CD4-positive, alpha-beta memory T cell (primary cell): ENCODE results near the gene MACO1. TPM values are rescaled to one million over a fixed set of nuclear protein-coding genes. Genes with fewer than 3 reads are reported as not detected.
"Not testable (repeated sequence)": the region's sequence is repeated elsewhere in the genome, so short reads cannot be mapped to it uniquely, and the experiment has no call there.

Experiments
- CTCF ChIA-PET: fragments of 350-600 bp; sonication (Branson Sonifier 250); formaldehyde crosslinking; loops from one replicate; lab custom pipeline; 2021; ENCODE audit warnings: inconsistent platforms; ENCODE audit not compliant: partially characterized antibody; lab: Charles Lee
- POLR2A ChIA-PET: fragments of 350-600 bp; sonication (Branson Sonifier 250); formaldehyde crosslinking; loops from one replicate; lab custom pipeline; 2021; ENCODE audit not compliant: partially characterized antibody; lab: Charles Lee
- DNase-seq, 5 donors: peaks; one replicate each; pipeline versions ENCODE4 v3.0.0 to v3.0.0-alpha.2; 2020 to 2022; ENCODE audit warnings: mixed read lengths in 1 of 5
- H3K27ac ChIP-seq: one replicate; pipeline ENCODE4 v1.7.0; 2013; ENCODE audit warnings: low read depth, low read length
- H3K27me3 ChIP-seq: 2 replicates; pipeline ENCODE4 v1.7.0; 2013; ENCODE audit warnings: mild to moderate bottlenecking, low read length, moderate library complexity; ENCODE audit not compliant: insufficient read depth
- H3K36me3 ChIP-seq: 2 replicates; pipeline ENCODE4 v1.7.0; 2013; ENCODE audit warnings: mild to moderate bottlenecking, low read length, moderate library complexity; ENCODE audit not compliant: insufficient read depth
- H3K4me1 ChIP-seq: 2 replicates; pipeline ENCODE4 v1.7.0; 2013; ENCODE audit warnings: mild to moderate bottlenecking, low read length, moderate library complexity; ENCODE audit not compliant: insufficient read depth
- H3K4me3 ChIP-seq, 2 donors: one replicate each; pipeline ENCODE4 v1.7.0; 2013; ENCODE audit warnings: low read length in 2 of 2, mild to moderate bottlenecking in 1 of 2
- H3K9me3 ChIP-seq, 2 donors: one replicate each; pipeline ENCODE4 v1.7.0; 2013; ENCODE audit warnings: low read length in 2 of 2, control low read depth in 1 of 2; ENCODE audit not compliant: control insufficient read depth in 1 of 2
- H3K27ac Mint-ChIP-seq, 7 donors: one replicate each; pipeline ENCODE4 v1.8.0; 2020 to 2021; ENCODE audit warnings: mixed read lengths in 7 of 7, mild to moderate bottlenecking in 6 of 7, inconsistent platforms in 3 of 7, moderate library complexity in 3 of 7
- H3K27me3 Mint-ChIP-seq, 2 donors: one replicate each; pipeline ENCODE4 v1.8.0; 2020 to 2021; ENCODE audit warnings: mixed read lengths in 2 of 2
- H3K36me3 Mint-ChIP-seq, 2 donors: one replicate each; pipeline ENCODE4 v1.8.0; 2020 to 2021; ENCODE audit warnings: mixed read lengths in 2 of 2, inconsistent platforms in 1 of 2, mild to moderate bottlenecking in 1 of 2
- H3K4me1 Mint-ChIP-seq, 4 donors: one replicate each; pipeline ENCODE4 v1.8.0; 2020 to 2021; ENCODE audit warnings: mixed read lengths in 4 of 4, mild to moderate bottlenecking in 1 of 4
- H3K4me3 Mint-ChIP-seq, 8 donors: one replicate each; pipeline ENCODE4 v1.8.0; 2020 to 2021; ENCODE audit warnings: mixed read lengths in 8 of 8, mild to moderate bottlenecking in 7 of 8, moderate library complexity in 6 of 8, inconsistent platforms in 3 of 8
- H3K9me3 Mint-ChIP-seq, 8 donors: one replicate each; pipeline ENCODE4 v1.8.0; 2020 to 2021; ENCODE audit warnings: mixed read lengths in 8 of 8, mild to moderate bottlenecking in 5 of 8, inconsistent platforms in 3 of 8, moderate library complexity in 1 of 8
- intact Hi-C: fragments of 100-400 bp; cut with micrococcal nuclease; formaldehyde crosslinking; loops from one replicate; pipeline ENCODE4 v1.15.1; 2023
- polyA plus RNA-seq, 2 donors: library from polyadenylated mRNA; unstranded; fragments of 300-500 nt; fragmentation: Illumina TruSeq; gene quantifications; one replicate each; pipeline ENCODE4 v1.2.3, GENCODE V29; 2021
- total RNA-seq, 2 experiments: library from RNA; stranded (reverse); gene quantifications; one replicate each; pipeline ENCODE4 v1.2.3, GENCODE V29; 2021

MACO1 gene
- total and polyA plus RNA-seq, 4 experiments from 2014 or later = 3.1 to 20.6 (median 14.5) TPM

DNA sequence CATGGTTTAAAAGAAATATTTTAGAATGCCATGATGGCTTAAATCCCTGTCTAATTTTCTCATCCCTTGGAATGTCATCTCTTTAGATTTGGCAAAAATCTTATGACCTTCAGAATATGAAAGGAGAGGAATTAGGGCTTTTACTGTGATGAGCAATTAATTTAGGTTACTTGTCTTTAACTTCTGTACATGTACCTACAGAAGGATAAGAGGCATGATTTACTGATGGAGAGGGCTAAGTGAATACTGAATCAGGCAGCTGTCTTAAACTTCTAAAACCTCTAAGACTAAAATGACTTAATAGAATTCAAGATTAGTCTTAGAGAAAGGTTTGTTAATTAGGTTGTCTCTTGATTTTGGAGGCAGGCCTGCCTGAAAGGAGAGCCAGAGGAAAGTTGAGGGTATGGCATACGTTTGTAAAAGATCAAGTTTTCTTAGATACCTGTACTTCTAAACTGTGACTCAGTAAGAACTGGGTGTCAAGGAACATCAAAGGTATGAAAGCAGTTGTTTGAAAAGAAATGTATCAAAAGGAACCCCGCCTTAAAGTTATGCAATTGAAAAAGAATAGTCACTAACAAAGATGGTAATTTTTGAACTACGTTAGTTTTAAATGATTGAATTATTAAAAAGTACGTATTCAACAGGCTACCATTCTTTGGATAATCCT, 12.5 kb downstream of the MACO1 start:
- intact Hi-C loops = no loop called here
- Histone ChIP-seq H3K4me3 (no peak overlapping the region), H3K36me3 (no peaks in the 10 kb centered on the region), H3K4me1 (peaks cover 16% of the 10 kb centered on the region), H3K27ac (no peak overlapping the region), H3K9me3 (no peaks in the 10 kb centered on the region), H3K27me3 (no peaks in the 10 kb centered on the region)
- DNase-seq = no peak
- Mint-ChIP-seq H3K27me3 (no peaks in the 10 kb centered on the region), H3K27ac (peak overlapping the region in 1 of 7 donors; percentile 33), H3K36me3 (peaks cover 0 to 16% of the 10 kb centered on the region in 2 donors), H3K4me3 (no peak overlapping the region), H3K4me1 (peaks cover 24 to 52% (median 34%) of the 10 kb centered on the region in 4 donors), H3K9me3 (no peaks in the 10 kb centered on the region)
- POLR2A ChIA-PET = interaction anchor here (1.2 to 2.9 kb wide), 2 partner anchors 12 kb away, joined by 5 to 19 read pairs; partner anchors contain the start of gene MACO1
- CTCF ChIA-PET = no interaction called here

- DNase-seq, H3K9me3 ChIP-seq, H3K4me3 ChIP-seq, CTCF ChIA-PET, intact Hi-C loops, H3K4me3 Mint-ChIP-seq, H3K27ac Mint-ChIP-seq, H3K36me3 ChIP-seq, H3K27me3 Mint-ChIP-seq, H3K27ac ChIP-seq, H3K27me3 ChIP-seq, H3K9me3 Mint-ChIP-seq: not testable (repeated sequence)
- Mint-ChIP-seq H3K4me1 (peaks cover 24 to 52% (median 33%) of the 10 kb centered on the region in 4 donors), H3K36me3 (peaks cover 0 to 17% of the 10 kb centered on the region in 2 donors)
- POLR2A ChIA-PET = interaction anchor here (1.2 kb wide), 1 partner anchor 14 kb away, joined by 5 read pairs; the partner anchor contains the start of gene MACO1
- peaks cover 16% of the 10 kb centered on the region for H3K4me1 ChIP-seq
Measured at GRCh38 chr1:25444604-25445003, 13.9 kb downstream of the MACO1 start.

DNA sequence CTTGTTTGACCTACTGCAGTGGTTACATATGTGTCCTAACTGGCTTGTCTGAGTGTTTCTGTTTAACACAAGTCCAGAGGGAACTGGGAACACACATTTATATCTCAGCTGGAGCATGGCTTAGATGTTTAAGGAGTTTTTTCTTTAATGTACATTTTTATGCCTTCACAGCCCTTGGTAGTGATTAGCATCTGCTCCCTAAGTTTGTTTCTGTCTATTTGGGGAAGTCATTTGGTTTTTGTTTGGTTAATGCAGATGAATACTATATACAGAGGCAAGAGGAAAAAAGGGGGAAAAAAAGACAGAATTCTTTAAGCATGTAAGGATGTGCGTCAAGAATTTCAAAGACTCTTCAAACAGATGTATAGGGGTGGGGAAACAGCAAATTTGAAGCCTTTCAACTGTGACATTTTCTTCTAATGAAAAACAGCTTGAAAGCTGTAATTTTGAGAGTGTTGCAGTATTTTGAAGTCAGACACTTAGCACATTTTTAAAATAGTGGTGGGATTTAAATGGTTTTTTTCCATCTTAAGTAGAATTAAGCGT, 15.4 kb downstream of the MACO1 start:
- Histone ChIP-seq H3K9me3 (no peaks in the 10 kb centered on the region), H3K27ac (no peak overlapping the region), H3K27me3 (no peaks in the 10 kb centered on the region), H3K4me3 (no peak overlapping the region), H3K4me1 (peaks cover 16% of the 10 kb centered on the region), H3K36me3 (peaks cover 9% of the 10 kb centered on the region)
- ChIA-PET POLR2A (no interaction called here), CTCF (no interaction called here)
- Mint-ChIP-seq H3K9me3 (no peaks in the 10 kb centered on the region), H3K27me3 (no peaks in the 10 kb centered on the region), H3K27ac (peak overlapping the region in 1 of 7 donors; percentile 47), H3K4me3 (no peak overlapping the region), H3K36me3 (peaks cover 0 to 26% of the 10 kb centered on the region in 2 donors), H3K4me1 (peaks cover 24 to 52% (median 34%) of the 10 kb centered on the region in 4 donors)
- no peak for DNase-seq
- intact Hi-C loops = no loop called here

- H3K36me3 Mint-ChIP-seq = peaks cover 0 to 26% of the 10 kb centered on the region in 2 donors
- intact Hi-C loops = no loop called here
- Histone ChIP-seq H3K27ac (no peak overlapping the region), H3K4me3 (no peak overlapping the region), H3K4me1 (peaks cover 4% of the 10 kb centered on the region), H3K36me3 (peaks cover 9% of the 10 kb centered on the region), H3K27me3 (no peaks in the 10 kb centered on the region), H3K9me3 (no peaks in the 10 kb centered on the region)
- no peaks in the 10 kb centered on the region for H3K27me3 Mint-ChIP-seq
- no peak overlapping the region for H3K27ac Mint-ChIP-seq
- CTCF ChIA-PET = interaction anchor here (0.9 kb wide), 1 partner anchor 40 kb away, joined by 3 read pairs; no protein-coding TSS in a partner anchor
- H3K9me3 Mint-ChIP-seq = no peaks in the 10 kb centered on the region
- no peak for DNase-seq
- H3K4me1 Mint-ChIP-seq = peaks cover 15 to 40% (median 24%) of the 10 kb centered on the region in 4 donors
- H3K4me3 Mint-ChIP-seq = no peak overlapping the region
- POLR2A ChIA-PET = interaction anchor here (0.5 kb wide), 1 partner anchor 75 kb away, joined by 3 read pairs; no protein-coding TSS in a partner anchor
Measured at GRCh38 chr1:25447547-25447946, 16.9 kb downstream of the MACO1 start.

DNA sequence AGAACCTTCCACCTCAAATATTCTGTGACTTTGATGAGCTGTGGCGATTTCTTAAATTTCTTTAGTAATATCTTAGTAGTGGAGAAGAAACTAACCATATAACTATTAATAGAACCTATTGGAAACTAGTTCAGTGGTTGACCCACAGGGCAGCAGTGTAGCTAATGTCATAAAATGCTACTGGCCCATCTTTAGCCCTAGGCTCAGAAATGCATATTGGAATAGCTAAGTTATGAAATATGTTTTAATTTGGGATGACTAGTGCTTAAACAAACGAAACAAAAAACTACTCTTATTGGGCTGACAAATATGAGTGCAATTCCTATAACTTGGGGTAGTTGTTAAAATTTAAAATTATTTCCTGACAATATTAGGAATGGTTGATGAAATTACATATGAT, 20.2 kb downstream of the MACO1 start:
- H3K27me3 ChIP-seq = no peaks in the 10 kb centered on the region
- H3K36me3 ChIP-seq = peaks cover 16% of the 10 kb centered on the region
- Mint-ChIP-seq H3K27me3 (no peaks in the 10 kb centered on the region), H3K4me1 (peaks cover 6 to 23% (median 14%) of the 10 kb centered on the region in 4 donors), H3K27ac (peak overlapping the region in 1 of 7 donors; percentile 36), H3K9me3 (no peaks in the 10 kb centered on the region), H3K36me3 (peaks cover 7 to 33% of the 10 kb centered on the region in 2 donors), H3K4me3 (no peak overlapping the region)
- no peak for DNase-seq
- H3K27ac ChIP-seq = no peak overlapping the region
- H3K9me3 ChIP-seq = no peaks in the 10 kb centered on the region
- no peaks in the 10 kb centered on the region for H3K4me1 ChIP-seq
- CTCF ChIA-PET = interaction anchor here (0.7 to 1.2 kb wide), 4 partner anchors 13 to 121 kb away, joined by 3 to 5 read pairs (median 4); no protein-coding TSS in a partner anchor
- no peak overlapping the region for H3K4me3 ChIP-seq
- intact Hi-C loops = no loop called here
- POLR2A ChIA-PET = interaction anchor here (1.6 kb wide), 1 partner anchor 20 kb away, joined by 4 read pairs; the partner anchor contains the start of gene MACO1

DNA sequence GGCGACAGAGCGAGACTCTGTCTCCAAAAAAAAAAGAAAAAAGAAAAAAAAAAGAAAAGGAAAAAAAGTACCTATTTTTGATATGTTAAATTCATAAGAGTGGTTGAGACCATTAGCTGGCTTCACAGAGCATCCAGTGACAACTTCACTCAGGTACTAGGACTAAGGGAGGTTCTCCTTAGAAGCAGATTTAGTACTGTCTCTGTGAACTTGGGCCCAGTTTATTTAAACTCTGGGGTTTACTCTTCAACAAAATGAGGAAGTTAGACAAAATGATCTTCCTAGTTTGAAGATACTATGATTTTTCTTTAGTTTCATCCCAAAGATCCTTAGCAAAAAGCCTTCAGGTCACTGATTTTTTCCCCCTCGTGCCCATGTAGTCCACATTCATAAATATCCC, 21.2 kb downstream of the MACO1 start:
- intact Hi-C loops = no loop called here

DNA sequence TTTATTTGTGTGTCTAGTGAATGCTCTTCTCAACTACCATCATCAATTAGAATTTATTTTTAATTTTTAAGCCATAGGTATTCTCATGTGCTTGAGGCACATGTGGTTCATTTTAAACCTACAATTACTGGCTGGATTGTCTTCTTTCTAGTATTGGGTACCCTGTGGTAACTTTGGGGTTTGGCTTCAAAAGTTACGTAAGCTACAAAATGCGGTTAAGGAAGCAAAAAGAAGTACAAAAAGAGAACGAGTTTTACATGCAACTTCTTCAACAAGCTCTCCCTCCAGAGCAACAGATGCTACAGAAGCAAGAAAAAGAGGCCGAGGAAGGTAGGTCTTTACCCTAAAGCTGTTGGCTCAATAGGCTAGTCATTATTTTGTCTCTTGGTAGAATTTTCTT, 25.8 kb downstream of the MACO1 start:
- no peaks in the 10 kb centered on the region for H3K9me3 ChIP-seq
- H3K4me1 ChIP-seq = no peaks in the 10 kb centered on the region
- no peak for DNase-seq
- intact Hi-C loops = no loop called here
- Mint-ChIP-seq H3K9me3 (no peaks in the 10 kb centered on the region), H3K4me3 (no peak overlapping the region), H3K36me3 (peaks cover 48 to 54% of the 10 kb centered on the region in 2 donors), H3K27me3 (no peaks in the 10 kb centered on the region), H3K4me1 (peaks cover 0 to 3% (median 0%) of the 10 kb centered on the region in 4 donors), H3K27ac (no peak overlapping the region)
- H3K4me3 ChIP-seq = no peak overlapping the region
- H3K36me3 ChIP-seq = peaks cover 17% of the 10 kb centered on the region
- POLR2A ChIA-PET = no interaction called here
- H3K27me3 ChIP-seq = no peaks in the 10 kb centered on the region
- CTCF ChIA-PET = no interaction called here
- H3K27ac ChIP-seq = no peak overlapping the region

More for the DNA sequence above, 21.2 kb downstream of the MACO1 start:
- H3K4me3 Mint-ChIP-seq = no peak overlapping the region
- H3K27ac Mint-ChIP-seq = peak overlapping the region in 2 of 7 donors; percentile 22 to 60
- peaks cover 2 to 14% (median 8%) of the 10 kb centered on the region in 4 donors for H3K4me1 Mint-ChIP-seq
- no peaks in the 10 kb centered on the region for H3K27me3 ChIP-seq
- H3K9me3 ChIP-seq = no peaks in the 10 kb centered on the region
- peaks cover 20% of the 10 kb centered on the region for H3K36me3 ChIP-seq
- no peaks in the 10 kb centered on the region for H3K4me1 ChIP-seq
- ChIA-PET POLR2A (no interaction called here), CTCF (no interaction called here)
- peaks cover 15 to 39% of the 10 kb centered on the region in 2 donors for H3K36me3 Mint-ChIP-seq
- no peaks in the 10 kb centered on the region for H3K27me3 Mint-ChIP-seq
- H3K9me3 Mint-ChIP-seq = no peaks in the 10 kb centered on the region
- no peak for DNase-seq
- no peak overlapping the region for H3K4me3 ChIP-seq
- H3K27ac ChIP-seq = no peak overlapping the region
